Thyroid gland (tissue), 4 donors: ENCODE measurements around the gene ASIC4. TPM values are rescaled to one million over a fixed set of nuclear protein-coding genes. Genes with fewer than 3 reads are reported as not detected.

Source experiments
- DNase-seq, 2 donors: peaks; one replicate each; pipeline ENCODE4 v3.0.0-alpha.2; 2019
- H3K27ac ChIP-seq, 3 donors: fragments of 200-600 bp; sonication (generic); 1 replicate in 2 of 3; 2 replicates in 1 of 3; pipeline ENCODE4 v1.5.1; 2016 to 2019; ENCODE audit warnings: mild to moderate bottlenecking in 1 of 3, moderate library complexity in 1 of 3
- H3K27me3 ChIP-seq: fragments of 200-600 bp; sonication (generic); one replicate; pipeline ENCODE4 v1.5.1; 2019
- H3K36me3 ChIP-seq, 2 donors: fragments of 200-600 bp; sonication (generic); one replicate each; pipeline ENCODE4 v1.5.1; 2016 to 2019
- H3K4me1 ChIP-seq, 2 donors: fragments of 200-600 bp; sonication (generic); one replicate each; pipeline ENCODE4 v1.5.1; 2017 to 2019
- H3K4me3 ChIP-seq, 3 donors: fragments of 200-600 bp; sonication (generic); replicated peaks in 1 of 3; 1 replicate in 2 of 3; 2 replicates in 1 of 3; pipeline ENCODE4 v1.5.1; 2016; ENCODE audit warnings: mild to moderate bottlenecking in 1 of 3
- H3K9me3 ChIP-seq: fragments of 200-600 bp; sonication (generic); one replicate; pipeline ENCODE4 v1.5.1; 2017
- POLR2A ChIP-seq, 2 donors: fragments of 450-650 bp; IDR thresholded peaks; one replicate each; pipeline ENCODE4 v1.6.1; 2017; ENCODE audit warnings: antibody characterized with exemption in 2 of 2, mild to moderate bottlenecking in 2 of 2, moderate library complexity in 1 of 2
- WGBS, 2 donors: methylation state at CpG; one replicate each; pipeline ENCODE4 v1.1.5; 2017; 5-methylcytosine and 5-hydroxymethylcytosine counted together
- intact Hi-C: fragments of 100-400 bp; cut with DNase I; formaldehyde crosslinking; loops from one replicate; pipeline ENCODE4 v1.15.1; 2023
- total RNA-seq, 4 donors: library from RNA; depleted of rRNA; stranded (reverse); fragments of >200 nt; gene quantifications; one replicate each; pipeline ENCODE4 v1.2.3, GENCODE V29; 2016
- TF ChIP-seq, protein P1 (sequence below), 6 experiments: fragments of 200-600 bp in 3 of 6; fragments of 450-650 bp in 3 of 6; sonication (generic) in 3 of 6; IDR thresholded peaks; one replicate each; pipeline ENCODE4 v1.5.1; 2016 to 2019; ENCODE audit warnings: antibody characterized with exemption in 6 of 6, mild to moderate bottlenecking in 2 of 6, inconsistent platforms in 1 of 6, moderate library complexity in 1 of 6

ASIC4 gene
- total RNA-seq, 4 donors from 2014 or later = not detected

DNA sequence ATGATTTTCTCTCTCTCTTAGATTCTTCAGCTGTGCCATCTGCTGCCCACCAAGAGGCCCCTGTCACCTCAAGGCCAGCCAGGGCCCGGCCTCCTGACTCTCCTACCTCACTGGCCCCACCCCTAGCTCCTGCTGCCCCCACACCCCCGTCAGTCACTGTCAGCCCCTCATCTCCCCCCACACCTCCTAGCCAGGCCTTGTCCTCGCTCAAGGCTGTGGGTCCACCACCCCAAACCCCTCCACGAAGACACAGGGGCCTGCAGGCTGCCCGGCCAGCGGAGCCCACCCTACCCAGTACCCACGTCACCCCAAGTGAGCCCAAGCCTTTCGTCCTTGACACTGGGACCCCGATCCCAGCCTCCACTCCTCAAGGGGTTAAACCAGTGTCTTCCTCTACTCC lies 25.0 kb upstream of the ASIC4 start:
- intact Hi-C loops = no loop called here
- H3K27ac ChIP-seq = no peak overlapping the region
- WGBS, 2 donors = 83% methylated on average over 8 to 9 of the region's 9 CpGs
- peaks cover 6 to 7% of the 10 kb centered on the region in 2 donors for H3K4me1 ChIP-seq
- no peak overlapping the region for H3K4me3 ChIP-seq
- H3K36me3 ChIP-seq = no peaks in the 10 kb centered on the region
- H3K9me3 ChIP-seq = no peaks in the 10 kb centered on the region
- TF ChIP-seq, protein P1, sequence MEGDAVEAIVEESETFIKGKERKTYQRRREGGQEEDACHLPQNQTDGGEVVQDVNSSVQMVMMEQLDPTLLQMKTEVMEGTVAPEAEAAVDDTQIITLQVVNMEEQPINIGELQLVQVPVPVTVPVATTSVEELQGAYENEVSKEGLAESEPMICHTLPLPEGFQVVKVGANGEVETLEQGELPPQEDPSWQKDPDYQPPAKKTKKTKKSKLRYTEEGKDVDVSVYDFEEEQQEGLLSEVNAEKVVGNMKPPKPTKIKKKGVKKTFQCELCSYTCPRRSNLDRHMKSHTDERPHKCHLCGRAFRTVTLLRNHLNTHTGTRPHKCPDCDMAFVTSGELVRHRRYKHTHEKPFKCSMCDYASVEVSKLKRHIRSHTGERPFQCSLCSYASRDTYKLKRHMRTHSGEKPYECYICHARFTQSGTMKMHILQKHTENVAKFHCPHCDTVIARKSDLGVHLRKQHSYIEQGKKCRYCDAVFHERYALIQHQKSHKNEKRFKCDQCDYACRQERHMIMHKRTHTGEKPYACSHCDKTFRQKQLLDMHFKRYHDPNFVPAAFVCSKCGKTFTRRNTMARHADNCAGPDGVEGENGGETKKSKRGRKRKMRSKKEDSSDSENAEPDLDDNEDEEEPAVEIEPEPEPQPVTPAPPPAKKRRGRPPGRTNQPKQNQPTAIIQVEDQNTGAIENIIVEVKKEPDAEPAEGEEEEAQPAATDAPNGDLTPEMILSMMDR (IDR thresholded peaks at IDR 0.05) = no peak
- no peak for TF ChIP-seq POLR2A (IDR thresholded peaks at IDR 0.05)
- DNase-seq = no peak
- H3K27me3 ChIP-seq = peaks cover 14% of the 10 kb centered on the region

DNA sequence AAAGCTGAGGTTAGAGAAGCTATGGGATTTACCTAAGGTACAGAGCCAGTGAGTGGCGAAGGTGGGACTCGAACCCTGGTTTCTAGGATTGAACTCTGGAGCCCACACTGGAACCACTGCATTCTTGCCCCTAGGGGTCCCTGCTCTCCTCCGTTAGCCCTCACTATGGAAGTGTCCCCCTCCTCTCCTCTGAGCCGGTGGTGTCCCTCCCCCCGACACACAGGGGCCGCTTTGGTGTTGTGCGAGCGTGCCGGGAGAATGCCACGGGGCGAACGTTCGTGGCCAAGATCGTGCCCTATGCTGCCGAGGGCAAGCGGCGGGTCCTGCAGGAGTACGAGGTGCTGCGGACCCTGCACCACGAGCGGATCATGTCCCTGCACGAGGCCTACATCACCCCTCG lies 24.1 kb upstream of the ASIC4 start:
- Histone ChIP-seq H3K36me3 (no peaks in the 10 kb centered on the region), H3K27ac (no peak overlapping the region), H3K4me1 (no peaks in the 10 kb centered on the region), H3K27me3 (peaks cover 5% of the 10 kb centered on the region), H3K4me3 (no peak overlapping the region), H3K9me3 (no peaks in the 10 kb centered on the region)
- TF ChIP-seq, protein P1 (IDR thresholded peaks at IDR 0.05) = no peak
- no peak for TF ChIP-seq POLR2A (IDR thresholded peaks at IDR 0.05)
- DNase-seq = no peak
- WGBS, 2 donors = 86 to 91% methylated on average over 17 to 23 of the region's 23 CpGs
- intact Hi-C loops = loop anchor here (5.0 kb wide), 1 partner anchor 37 kb away; no protein-coding TSS in a partner anchor

DNA sequence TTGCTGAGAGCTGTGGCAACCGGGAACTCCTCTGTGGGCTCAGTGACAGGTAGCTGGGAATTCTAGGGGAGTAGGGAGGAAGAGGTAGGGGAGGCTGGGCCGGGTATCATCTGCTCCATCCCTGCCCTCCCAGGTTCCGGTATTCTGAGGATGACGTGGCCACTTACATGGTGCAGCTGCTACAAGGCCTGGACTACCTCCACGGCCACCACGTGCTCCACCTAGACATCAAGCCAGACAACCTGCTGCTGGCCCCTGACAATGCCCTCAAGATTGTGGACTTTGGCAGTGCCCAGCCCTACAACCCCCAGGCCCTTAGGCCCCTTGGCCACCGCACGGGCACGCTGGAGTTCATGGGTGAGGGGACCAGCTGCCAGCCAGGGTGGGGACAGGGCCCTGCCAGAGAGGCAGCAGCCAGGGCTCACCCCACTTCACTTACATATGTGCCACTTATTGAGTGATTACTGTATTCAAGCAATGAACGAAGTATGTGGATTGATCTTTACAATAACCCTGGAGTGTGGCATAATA lies 23.6 kb upstream of the ASIC4 start:
- no peak overlapping the region for H3K4me3 ChIP-seq
- DNase-seq = no peak
- no peak overlapping the region for H3K27ac ChIP-seq
- TF ChIP-seq POLR2A (IDR thresholded peaks at IDR 0.05) = no peak
- TF ChIP-seq, protein P1 (IDR thresholded peaks at IDR 0.05) = no peak
- H3K36me3 ChIP-seq = no peaks in the 10 kb centered on the region
- H3K27me3 ChIP-seq = peaks cover under 1% of the 10 kb centered on the region
- WGBS, 2 donors = 90 to 92% methylated on average over 7 to 10 of the region's 10 CpGs
- no peaks in the 10 kb centered on the region for H3K9me3 ChIP-seq
- no peaks in the 10 kb centered on the region for H3K4me1 ChIP-seq
- intact Hi-C loops = loop anchor here (5.0 kb wide), 1 partner anchor 37 kb away; no protein-coding TSS in a partner anchor

DNA sequence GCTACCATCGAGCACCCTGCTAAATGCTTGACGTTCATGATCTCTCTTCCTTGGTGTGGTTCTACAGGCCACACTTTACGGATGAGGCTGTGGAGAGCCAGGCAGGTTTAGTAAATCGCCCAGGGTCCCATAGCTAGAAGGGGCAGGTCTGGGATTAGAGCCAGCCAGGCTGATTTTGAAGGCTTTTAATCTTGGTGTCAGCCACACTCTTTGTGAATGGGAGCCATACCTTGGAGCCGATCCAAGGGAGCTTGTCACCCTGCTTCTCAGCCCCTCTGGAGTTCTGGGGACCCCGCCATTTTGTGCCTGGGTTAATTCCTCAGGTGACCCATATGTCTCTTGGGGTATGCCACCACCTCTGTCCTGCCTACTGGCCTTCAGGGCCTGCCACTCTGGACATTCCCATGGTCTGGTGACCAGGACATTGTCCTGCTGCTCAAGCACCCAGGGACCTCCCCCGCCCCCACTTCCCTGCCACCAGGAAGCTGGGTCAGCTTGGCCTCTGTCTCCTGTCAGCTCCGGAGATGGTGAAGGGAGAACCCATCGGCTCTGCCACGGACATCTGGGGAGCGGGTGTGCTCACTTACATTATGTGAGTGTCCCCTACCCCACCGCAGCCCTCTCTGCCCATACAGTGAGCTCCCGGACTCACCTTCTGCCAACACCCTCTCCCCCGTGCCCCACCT lies 22.9 kb upstream of the ASIC4 start:
- 81 to 84% methylated on average over 13 of the region's 14 CpGs for WGBS, 2 donors
- no peaks in the 10 kb centered on the region for H3K9me3 ChIP-seq
- H3K27ac ChIP-seq = no peak overlapping the region
- intact Hi-C loops = loop anchor here (5.0 kb wide), 1 partner anchor 36 kb away; no protein-coding TSS in a partner anchor
- H3K36me3 ChIP-seq = no peaks in the 10 kb centered on the region
- peaks cover 0 to under 1% of the 10 kb centered on the region in 2 donors for H3K4me1 ChIP-seq
- no peak for TF ChIP-seq POLR2A (IDR thresholded peaks at IDR 0.05)
- TF ChIP-seq, protein P1 (IDR thresholded peaks at IDR 0.05) = no peak
- no peak overlapping the region for H3K4me3 ChIP-seq
- no peak for DNase-seq
- no peaks in the 10 kb centered on the region for H3K27me3 ChIP-seq

DNA sequence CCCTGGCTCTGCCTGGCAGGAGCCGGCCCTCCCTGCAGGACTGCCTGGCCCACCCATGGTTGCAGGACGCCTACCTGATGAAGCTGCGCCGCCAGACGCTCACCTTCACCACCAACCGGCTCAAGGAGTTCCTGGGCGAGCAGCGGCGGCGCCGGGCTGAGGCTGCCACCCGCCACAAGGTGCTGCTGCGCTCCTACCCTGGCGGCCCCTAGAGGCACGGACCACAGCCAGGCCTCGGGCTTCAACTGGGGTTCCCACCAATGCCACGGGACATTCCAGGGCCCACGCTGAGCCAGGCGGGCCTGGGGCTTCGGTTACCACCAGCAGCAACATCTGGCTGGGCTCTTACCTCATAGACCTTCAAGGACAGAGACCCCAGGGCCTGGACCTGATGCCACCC lies 21.7 kb upstream of the ASIC4 start:
- H3K27ac ChIP-seq = no peak overlapping the region
- no peak overlapping the region for H3K4me3 ChIP-seq
- intact Hi-C loops = loop anchor here (5.0 kb wide), 1 partner anchor 35 kb away; no protein-coding TSS in a partner anchor
- H3K36me3 ChIP-seq = no peaks in the 10 kb centered on the region
- H3K4me1 ChIP-seq = peaks cover 10 to 12% of the 10 kb centered on the region in 2 donors
- 77 to 78% methylated on average over 10 to 19 of the region's 20 CpGs for WGBS, 2 donors
- no peaks in the 10 kb centered on the region for H3K27me3 ChIP-seq
- TF ChIP-seq, protein P1 (IDR thresholded peaks at IDR 0.05) = no peak
- no peak for TF ChIP-seq POLR2A (IDR thresholded peaks at IDR 0.05)
- no peak for DNase-seq
- no peaks in the 10 kb centered on the region for H3K9me3 ChIP-seq
